Measurements from ENCODE around the gene FCN2.

GRCh38 chr9:134837529-134837928 lies 43.1 kb upstream of the FCN2 start:
- TF ChIP-seq ZFX (IDR thresholded peaks at IDR 0.05; ENCODE audit: borderline replicate concordance) (no peak), CTCF (IDR thresholded peaks at IDR 0.05) (no peak)
